MM.1S (cell line): ENCODE results near the gene RAB25.
A peak's percentile ranks its signal among the peaks of the same experiment; 100 is the strongest.

Experiments used
- DNase-seq: peaks from one replicate; pipeline ENCODE4 v3.0.0-alpha.2; 2015
- H2AFZ ChIP-seq: fragments of 300-600 bp; sonication (generic); 2 replicates; pipeline ENCODE4 v1.6.0; 2016; ENCODE audit warnings: antibody characterized with exemption, low read length
- H3F3A ChIP-seq: fragments of 300-600 bp; sonication (generic); 2 replicates; pipeline ENCODE4 v1.6.1; 2016; ENCODE audit warnings: mild to moderate bottlenecking, antibody characterized with exemption, low read length, moderate library complexity, mixed read lengths; ENCODE audit not compliant: insufficient read depth
- H3K27ac ChIP-seq: fragments of 300-600 bp; sonication (generic); 2 replicates; pipeline ENCODE4 v1.5.1; 2016; ENCODE audit warnings: mild to moderate bottlenecking, low read length
- H3K27me3 ChIP-seq: fragments of 300-600 bp; sonication (generic); replicated peaks from 2 replicates; pipeline ENCODE4 v1.6.0; 2016; ENCODE audit warnings: low read length; ENCODE audit not compliant: insufficient read depth
- H3K36me3 ChIP-seq: fragments of 300-600 bp; sonication (generic); replicated peaks from 2 replicates; pipeline ENCODE4 v1.6.1; 2016; ENCODE audit warnings: mild to moderate bottlenecking, low read length, mixed read lengths; ENCODE audit not compliant: insufficient read depth
- H3K4me1 ChIP-seq: fragments of 300-600 bp; sonication (generic); 2 replicates; pipeline ENCODE4 v1.6.1; 2016; ENCODE audit warnings: low read length, mixed read lengths
- H3K4me2 ChIP-seq: fragments of 300-600 bp; sonication (generic); 2 replicates; pipeline ENCODE4 v1.6.0; 2016; ENCODE audit warnings: low read depth, low read length
- H3K4me3 ChIP-seq: fragments of 300-600 bp; sonication (generic); 2 replicates; pipeline ENCODE4 v1.5.1; 2016; ENCODE audit warnings: low read length, mixed read lengths
- H3K79me2 ChIP-seq: fragments of 300-600 bp; sonication (generic); 2 replicates; pipeline ENCODE4 v1.6.1; 2016; ENCODE audit warnings: mixed run types, low read length, mixed read lengths
- H3K9ac ChIP-seq: fragments of 300-600 bp; sonication (generic); 2 replicates; pipeline ENCODE4 v1.6.1; 2016; ENCODE audit warnings: low read length, mixed read lengths
- H3K9me2 ChIP-seq: fragments of 300-600 bp; sonication (generic); replicated peaks from 2 replicates; pipeline ENCODE4 v1.6.1; 2016; ENCODE audit warnings: mild to moderate bottlenecking, low read length, mixed read lengths; ENCODE audit not compliant: insufficient read depth
- H3K9me3 ChIP-seq: fragments of 300-600 bp; sonication (generic); replicated peaks from 2 replicates; pipeline ENCODE4 v1.6.1; 2016; ENCODE audit warnings: mild to moderate bottlenecking, low read length, mixed read lengths; ENCODE audit not compliant: insufficient read depth
- H4K20me1 ChIP-seq: fragments of 300-600 bp; sonication (generic); 2 replicates; pipeline ENCODE4 v1.6.1; 2016; ENCODE audit warnings: mild to moderate bottlenecking, low read length, moderate library complexity, mixed read lengths; ENCODE audit not compliant: insufficient read depth
- EZH2 ChIP-seq: fragments of 300-600 bp; sonication (generic); optimal IDR thresholded peaks from 2 replicates; pipeline ENCODE3; 2017; ENCODE audit warnings: low read depth, mild to moderate bottlenecking, antibody characterized with exemption, low read length, mixed read lengths
- EZH2phosphoT487 ChIP-seq: fragments of 300-600 bp; sonication (generic); IDR thresholded peaks from 2 replicates; pipeline ENCODE4 v1.6.1; 2018; ENCODE audit warnings: antibody characterized with exemption, low read length
- TF ChIP-seq, protein P1 (sequence below): fragments of 300-600 bp; sonication (generic); IDR thresholded peaks from 2 replicates; pipeline ENCODE4 v1.5.1; 2016; ENCODE audit warnings: antibody characterized with exemption, low read length, mixed read lengths

Gene RAB25

DNA sequence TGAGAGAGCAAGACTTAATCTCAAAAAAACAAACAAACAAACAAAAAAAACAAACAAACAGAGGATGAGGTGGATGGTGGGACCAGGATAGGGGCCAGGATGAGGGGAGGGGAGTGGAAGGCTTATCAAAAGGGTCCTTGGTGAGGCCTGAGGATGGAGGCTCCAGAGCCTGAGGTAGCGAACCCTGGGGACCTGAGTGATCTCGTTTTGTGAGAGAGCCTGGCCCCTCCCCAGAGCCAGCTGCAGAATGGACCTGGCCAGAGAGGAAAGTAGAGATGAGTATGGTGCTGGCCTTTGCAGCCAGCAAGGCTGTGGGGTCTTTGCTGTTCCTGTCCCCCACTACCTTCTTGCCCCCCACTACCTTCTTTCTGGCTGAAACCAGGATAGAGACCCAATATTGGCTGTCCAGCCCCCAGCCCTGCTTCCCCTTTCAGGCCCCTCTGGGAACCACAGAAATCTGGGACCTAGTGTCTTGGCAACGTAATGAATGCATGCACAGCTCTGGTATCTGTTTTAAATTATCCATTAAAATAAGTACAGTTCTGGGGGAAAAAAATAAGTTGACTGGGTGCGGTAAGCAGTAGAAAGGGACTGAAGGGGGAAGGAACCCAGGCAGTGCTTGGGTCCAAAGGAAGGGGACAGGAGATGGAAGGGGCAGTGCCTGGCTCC, 52.5 kb downstream of the RAB25 start:
- Histone ChIP-seq H3K9ac (no peak overlapping the region), H3F3A (no peaks in the 10 kb centered on the region)
- no peak for DNase-seq

DNA sequence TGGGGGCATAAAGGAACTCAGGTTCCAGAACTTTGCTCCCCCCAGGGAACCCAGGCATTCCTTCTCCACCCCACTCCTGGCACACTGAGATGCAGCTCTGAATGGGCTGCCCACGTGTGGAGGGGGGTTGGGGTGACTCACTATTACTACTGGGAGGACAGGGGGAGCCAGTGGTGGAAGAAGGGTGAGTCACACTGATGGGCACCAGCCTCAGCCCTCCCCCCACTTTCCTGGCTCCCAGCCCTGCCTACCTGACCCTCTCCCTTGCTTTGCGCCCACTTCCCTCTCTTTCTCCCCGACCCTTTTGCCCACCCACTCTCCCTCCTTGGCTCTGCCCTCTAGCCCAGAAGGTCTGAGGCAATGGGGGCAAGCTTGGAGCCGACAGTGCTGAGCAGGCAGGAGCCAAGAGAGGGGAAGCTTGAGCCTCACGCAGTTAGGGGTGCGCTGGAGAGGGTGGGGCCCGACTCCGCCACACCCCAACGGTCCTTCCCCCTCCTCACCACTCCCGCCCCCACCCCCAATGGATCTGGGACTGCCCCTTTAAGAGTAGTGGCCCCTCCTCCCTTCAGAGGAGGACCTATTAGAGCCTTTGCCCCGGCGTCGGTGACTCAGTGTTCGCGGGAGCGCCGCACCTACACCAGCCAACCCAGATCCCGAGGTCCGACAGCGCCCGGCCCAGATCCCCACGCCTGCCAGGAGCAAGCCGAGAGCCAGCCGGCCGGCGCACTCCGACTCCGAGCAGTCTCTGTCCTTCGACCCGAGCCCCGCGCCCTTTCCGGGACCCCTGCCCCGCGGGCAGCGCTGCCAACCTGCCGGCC, 53.4 kb downstream of the RAB25 start, which contains the start of gene LMNA:
TSS of gene LMNA (plus strand) at position 611 of the 818 bp plus-strand sequence. CDS start 208 bp downstream, outside the sequence.
- no peaks in the 10 kb centered on the region for H3K9me2 ChIP-seq
- peak within 1 kb of the TSS; percentile 71 for H3K4me3 ChIP-seq
- H3K27me3 ChIP-seq, result peaks cover 5% of the 10 kb centered on the region; the same call in 1 of the 2 replicates
- peaks cover 10% of the 10 kb centered on the region for H3K4me1 ChIP-seq
- peak within 1 kb of the TSS; percentile 78 for H3K9ac ChIP-seq
- no peaks in the 10 kb centered on the region for H3K9me3 ChIP-seq
- H3K36me3 ChIP-seq, result no peaks in the 10 kb centered on the region
- peak within 1 kb of the TSS; percentile 96 for H3K4me2 ChIP-seq
- TF ChIP-seq EZH2 (no peak), EZH2phosphoT487 (no peak)
- TF ChIP-seq, protein P1, sequence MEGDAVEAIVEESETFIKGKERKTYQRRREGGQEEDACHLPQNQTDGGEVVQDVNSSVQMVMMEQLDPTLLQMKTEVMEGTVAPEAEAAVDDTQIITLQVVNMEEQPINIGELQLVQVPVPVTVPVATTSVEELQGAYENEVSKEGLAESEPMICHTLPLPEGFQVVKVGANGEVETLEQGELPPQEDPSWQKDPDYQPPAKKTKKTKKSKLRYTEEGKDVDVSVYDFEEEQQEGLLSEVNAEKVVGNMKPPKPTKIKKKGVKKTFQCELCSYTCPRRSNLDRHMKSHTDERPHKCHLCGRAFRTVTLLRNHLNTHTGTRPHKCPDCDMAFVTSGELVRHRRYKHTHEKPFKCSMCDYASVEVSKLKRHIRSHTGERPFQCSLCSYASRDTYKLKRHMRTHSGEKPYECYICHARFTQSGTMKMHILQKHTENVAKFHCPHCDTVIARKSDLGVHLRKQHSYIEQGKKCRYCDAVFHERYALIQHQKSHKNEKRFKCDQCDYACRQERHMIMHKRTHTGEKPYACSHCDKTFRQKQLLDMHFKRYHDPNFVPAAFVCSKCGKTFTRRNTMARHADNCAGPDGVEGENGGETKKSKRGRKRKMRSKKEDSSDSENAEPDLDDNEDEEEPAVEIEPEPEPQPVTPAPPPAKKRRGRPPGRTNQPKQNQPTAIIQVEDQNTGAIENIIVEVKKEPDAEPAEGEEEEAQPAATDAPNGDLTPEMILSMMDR, result no peak
- H2AFZ ChIP-seq, result peak within 1 kb of the TSS; percentile 73
- DNase-seq, result peak; percentile 70
- no peak within 1 kb of the TSS for H3K27ac ChIP-seq
- H3F3A ChIP-seq, result no peaks in the 10 kb centered on the region
- no peaks in the 10 kb centered on the region for H3K79me2 ChIP-seq
- no peaks in the 10 kb centered on the region for H4K20me1 ChIP-seq

More for the DNA sequence above, 52.5 kb downstream of the RAB25 start:
- Histone ChIP-seq H3K4me2 (no peak overlapping the region), H3K79me2 (no peaks in the 10 kb centered on the region), H3K36me3 (no peaks in the 10 kb centered on the region), H3K4me1 (peaks cover 10% of the 10 kb centered on the region), H3K9me3 (no peaks in the 10 kb centered on the region), H3K4me3 (no peak overlapping the region), H4K20me1 (no peaks in the 10 kb centered on the region), H3K27me3 (peaks cover 5% of the 10 kb centered on the region; the same call in 1 of the 2 replicates), H3K27ac (no peak overlapping the region), H3K9me2 (no peaks in the 10 kb centered on the region), H2AFZ (no peak overlapping the region)
- no peak for TF ChIP-seq EZH2
- TF ChIP-seq EZH2phosphoT487, result no peak
- TF ChIP-seq, protein P1, result no peak

DNA sequence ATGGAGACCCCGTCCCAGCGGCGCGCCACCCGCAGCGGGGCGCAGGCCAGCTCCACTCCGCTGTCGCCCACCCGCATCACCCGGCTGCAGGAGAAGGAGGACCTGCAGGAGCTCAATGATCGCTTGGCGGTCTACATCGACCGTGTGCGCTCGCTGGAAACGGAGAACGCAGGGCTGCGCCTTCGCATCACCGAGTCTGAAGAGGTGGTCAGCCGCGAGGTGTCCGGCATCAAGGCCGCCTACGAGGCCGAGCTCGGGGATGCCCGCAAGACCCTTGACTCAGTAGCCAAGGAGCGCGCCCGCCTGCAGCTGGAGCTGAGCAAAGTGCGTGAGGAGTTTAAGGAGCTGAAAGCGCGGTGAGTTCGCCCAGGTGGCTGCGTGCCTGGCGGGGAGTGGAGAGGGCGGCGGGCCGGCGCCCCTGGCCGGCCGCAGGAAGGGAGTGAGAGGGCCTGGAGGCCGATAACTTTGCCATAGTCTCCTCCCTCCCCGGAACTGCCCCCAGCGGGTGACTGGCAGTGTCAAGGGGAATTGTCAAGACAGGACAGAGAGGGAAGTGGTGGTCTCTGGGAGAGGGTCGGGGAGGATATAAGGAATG, 54.1 kb downstream of the RAB25 start:
- Histone ChIP-seq H3K9ac (peak overlapping the region; percentile 78), H3K4me3 (peak overlapping the region; percentile 71), H3K27ac (no peak overlapping the region), H3K79me2 (no peaks in the 10 kb centered on the region), H4K20me1 (no peaks in the 10 kb centered on the region), H2AFZ (peak overlapping the region; percentile 73), H3K4me2 (peak overlapping the region; percentile 96), H3K4me1 (peaks cover 10% of the 10 kb centered on the region), H3K9me2 (no peaks in the 10 kb centered on the region), H3K9me3 (no peaks in the 10 kb centered on the region), H3F3A (no peaks in the 10 kb centered on the region), H3K36me3 (no peaks in the 10 kb centered on the region), H3K27me3 (peaks cover 5% of the 10 kb centered on the region; the same call in 1 of the 2 replicates)
- TF ChIP-seq EZH2phosphoT487 (no peak), EZH2 (no peak)
- DNase-seq, result peak; percentile 35
